ENCODE measurements around the gene SKA2. TPM values are rescaled to one million over a fixed set of nuclear protein-coding genes. Genes with fewer than 3 reads are reported as not detected.
"Not testable (repeated sequence)": the region's sequence is repeated elsewhere in the genome, so short reads cannot be mapped to it uniquely, and the experiment has no call there.

SKA2 gene, protein sequence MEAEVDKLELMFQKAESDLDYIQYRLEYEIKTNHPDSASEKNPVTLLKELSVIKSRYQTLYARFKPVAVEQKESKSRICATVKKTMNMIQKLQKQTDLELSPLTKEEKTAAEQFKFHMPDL
- 34.0 TPM for total RNA-seq

DNA sequence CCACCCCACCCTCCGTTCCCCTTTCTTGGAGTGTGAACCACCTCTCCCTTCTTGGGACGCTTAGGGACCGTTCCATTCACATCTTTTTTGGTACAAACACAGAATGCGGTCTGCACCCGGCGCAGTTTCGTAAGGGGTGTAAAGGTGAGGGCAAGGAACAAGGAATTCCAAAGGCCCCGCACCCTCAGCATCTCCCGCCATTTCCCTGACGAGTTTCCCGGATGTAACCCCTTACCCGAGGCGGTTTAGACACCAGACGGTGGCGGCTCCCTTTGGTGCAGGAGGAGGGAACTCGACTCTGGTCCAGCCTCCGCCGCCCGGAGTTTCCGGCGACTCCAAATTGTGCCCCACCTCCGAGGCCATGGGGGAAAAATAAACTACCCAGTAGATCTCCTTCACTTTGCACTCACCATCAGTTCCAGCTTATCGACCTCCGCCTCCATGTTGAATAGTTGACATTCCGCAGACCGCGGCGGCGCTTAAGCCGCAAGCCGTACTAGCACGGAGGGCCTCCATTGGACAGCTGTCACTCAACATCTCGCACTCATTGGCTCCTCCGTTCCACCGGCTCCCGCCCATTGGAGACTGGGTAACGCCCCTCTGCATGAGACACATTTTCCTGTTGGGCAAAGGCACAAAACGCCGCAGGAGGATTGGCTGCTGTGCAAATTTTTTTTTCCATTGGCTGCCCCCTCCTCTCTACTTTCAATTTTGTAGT lies at the start of gene SKA2:
Gene SKA2 (minus strand): TSS at position 466 of the 718 bp plus-strand sequence. CDS start 23 bp downstream, at position 443.
- ATAC-seq (peak; percentile 98), DNase-seq (ENCODE audit: low spot score) (peak; percentile 97)
- intact Hi-C loops (cut with DNase I), result no loop called here

DNA sequence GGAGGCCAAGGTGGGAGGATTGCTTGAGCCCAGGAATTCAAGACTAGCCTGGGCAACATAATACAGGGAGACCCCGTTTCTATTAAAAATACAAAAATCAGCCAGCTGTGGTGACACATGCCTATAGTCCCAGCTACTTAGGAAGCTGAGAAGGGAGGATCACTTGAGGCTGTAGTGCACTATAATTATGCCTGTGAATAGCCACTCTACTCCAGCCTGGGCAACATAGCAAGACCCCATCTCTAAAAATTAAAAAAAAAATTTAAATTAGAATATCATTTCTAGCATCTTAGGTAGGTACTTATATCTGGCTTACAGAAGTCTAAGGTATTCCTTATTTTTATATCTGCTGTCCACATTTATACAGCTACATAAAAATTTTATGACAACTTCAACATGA lies 47.3 kb upstream of the SKA2 start:
- no peak for ATAC-seq
- intact Hi-C loops (cut with DNase I), result no loop called here
- DNase-seq (ENCODE audit: low spot score), result no peak

DNA sequence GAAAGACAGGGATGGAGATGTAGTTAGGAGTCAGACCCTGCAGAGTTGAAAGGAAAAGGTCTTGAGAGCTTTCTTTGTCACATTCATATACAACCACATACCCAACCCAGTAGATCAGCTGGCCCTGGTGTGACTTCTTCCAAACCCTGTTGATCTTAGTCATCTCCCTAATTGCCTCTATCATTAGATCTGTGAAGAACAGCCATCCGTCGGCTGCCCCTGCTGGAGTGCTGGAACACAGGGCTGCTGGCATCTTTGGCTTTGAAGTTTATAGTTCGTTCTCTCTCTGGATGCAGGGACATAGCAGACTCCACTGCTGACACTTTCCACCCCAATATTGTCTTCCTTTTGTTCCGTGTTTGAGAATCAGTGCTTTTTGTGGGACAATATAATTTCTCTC lies 44.4 kb upstream of the SKA2 start:
- intact Hi-C loops (cut with DNase I), result no loop called here
- ATAC-seq (no peak), DNase-seq (ENCODE audit: low spot score) (no peak)

DNA sequence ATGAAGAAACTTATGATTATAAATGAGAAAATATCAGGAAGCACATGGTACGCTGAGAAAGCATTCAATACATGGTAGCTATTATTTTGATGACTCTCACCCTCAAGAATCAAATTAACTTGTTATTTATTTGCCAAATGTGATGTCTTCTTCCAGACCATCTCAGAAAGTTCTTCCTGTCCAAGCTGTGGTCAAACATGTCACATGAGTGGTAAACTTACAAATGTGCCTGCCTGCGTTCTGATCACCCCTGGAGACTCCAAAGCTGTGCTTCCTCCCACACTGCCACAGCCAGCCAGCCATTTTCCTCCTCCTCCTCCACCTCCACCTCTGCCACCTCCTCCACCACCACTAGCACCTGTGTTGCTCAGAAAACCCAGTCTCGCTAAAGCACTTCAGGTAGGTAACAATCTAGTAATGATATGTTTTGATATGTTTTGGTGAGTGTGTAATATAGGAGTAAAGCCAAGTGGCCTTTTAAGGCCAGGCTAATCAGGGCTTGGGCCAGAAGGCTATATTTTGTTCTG lies 38.4 kb upstream of the SKA2 start:
- intact Hi-C loops (cut with DNase I), result no loop called here
- DNase-seq (ENCODE audit: low spot score) (no peak), ATAC-seq (no peak)

DNA sequence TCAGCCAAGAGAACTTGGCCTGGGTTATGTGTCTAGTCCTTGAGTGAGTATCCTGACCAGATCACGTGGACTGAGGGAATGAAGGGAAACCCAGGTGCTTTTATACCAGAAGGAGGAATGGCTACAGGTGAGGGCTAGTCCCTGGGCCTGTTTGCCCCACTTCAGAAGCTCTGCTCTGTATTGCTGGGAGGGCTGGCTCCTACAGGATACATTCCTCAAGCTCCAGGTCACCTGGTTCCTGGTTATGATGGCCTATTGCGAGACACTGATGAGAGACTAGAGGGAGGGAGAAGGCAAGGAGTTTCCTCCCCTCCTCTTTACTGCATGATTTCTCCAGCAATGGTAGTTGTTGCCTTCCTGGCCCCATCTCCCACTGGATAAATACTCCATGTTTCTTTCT lies 35.8 kb upstream of the SKA2 start:
- intact Hi-C loops (cut with DNase I), result no loop called here
- no peak for DNase-seq (ENCODE audit: low spot score)
- no peak for ATAC-seq

DNA sequence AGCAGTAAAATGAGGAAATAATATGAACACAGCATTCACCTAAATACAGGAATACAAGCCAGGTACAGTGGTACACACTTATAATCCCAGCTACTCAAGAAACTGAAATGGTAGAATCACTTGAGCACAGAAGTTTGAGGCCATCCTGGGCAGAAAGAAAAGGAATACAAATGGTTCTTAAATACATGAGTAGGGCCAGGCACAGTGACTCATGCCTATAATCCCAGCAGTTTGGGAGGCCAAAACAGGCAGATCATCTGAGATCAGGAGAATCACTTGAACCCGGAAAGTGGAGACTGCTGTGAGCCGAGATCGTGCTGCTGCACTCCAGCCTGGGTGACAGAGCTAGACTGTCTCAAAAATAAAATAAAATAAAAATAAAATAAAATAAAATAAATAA lies 31.9 kb upstream of the SKA2 start:
- DNase-seq (ENCODE audit: low spot score), result no peak

DNA sequence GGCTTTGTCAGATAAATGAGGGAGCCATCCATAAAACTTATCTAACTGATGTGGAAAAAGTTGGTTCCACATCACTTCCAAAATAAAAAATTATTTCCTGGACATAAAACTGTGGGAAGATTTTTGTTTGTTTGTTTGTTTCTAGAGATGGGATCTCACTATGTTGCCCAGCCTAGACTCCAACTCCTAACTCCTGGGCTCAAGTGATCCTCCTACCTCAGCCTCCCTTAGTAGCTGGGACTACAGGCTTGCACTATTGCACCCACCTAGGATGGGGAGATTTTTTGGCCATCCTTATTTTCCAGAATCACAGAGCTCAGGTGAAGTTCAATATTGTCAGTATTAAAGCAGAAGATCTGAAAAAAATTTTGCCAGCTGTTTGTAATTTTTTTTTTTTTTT lies 31.0 kb upstream of the SKA2 start:
- intact Hi-C loops (cut with DNase I), result no loop called here
- ATAC-seq (no peak), DNase-seq (ENCODE audit: low spot score) (no peak)

More for the DNA sequence above, 31.9 kb upstream of the SKA2 start:
- intact Hi-C loops (cut with DNase I), result no loop called here
- no peak for ATAC-seq

DNA sequence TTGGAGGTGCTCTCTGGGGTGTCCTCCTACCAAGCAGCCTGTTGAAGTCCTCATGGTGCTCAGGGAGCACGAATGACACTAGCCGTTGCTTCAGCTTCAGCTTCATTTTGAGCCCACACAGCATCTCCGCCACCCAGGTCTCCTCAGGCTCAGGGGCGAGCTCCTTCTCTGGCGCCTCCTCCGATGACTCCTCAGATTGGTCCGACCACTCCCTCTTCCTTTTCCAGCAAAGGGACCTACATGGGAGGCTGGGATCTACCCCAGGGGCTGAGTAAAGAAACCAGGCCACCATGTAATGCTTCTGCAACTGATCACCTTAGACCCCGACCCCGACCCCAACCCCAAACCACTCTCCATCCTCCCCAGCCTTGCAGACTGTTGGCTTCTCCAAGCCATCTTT lies 26.5 kb upstream of the SKA2 start:
- DNase-seq (ENCODE audit: low spot score), result no peak
- ATAC-seq, result no peak
- intact Hi-C loops (cut with DNase I), result no loop called here

DNA sequence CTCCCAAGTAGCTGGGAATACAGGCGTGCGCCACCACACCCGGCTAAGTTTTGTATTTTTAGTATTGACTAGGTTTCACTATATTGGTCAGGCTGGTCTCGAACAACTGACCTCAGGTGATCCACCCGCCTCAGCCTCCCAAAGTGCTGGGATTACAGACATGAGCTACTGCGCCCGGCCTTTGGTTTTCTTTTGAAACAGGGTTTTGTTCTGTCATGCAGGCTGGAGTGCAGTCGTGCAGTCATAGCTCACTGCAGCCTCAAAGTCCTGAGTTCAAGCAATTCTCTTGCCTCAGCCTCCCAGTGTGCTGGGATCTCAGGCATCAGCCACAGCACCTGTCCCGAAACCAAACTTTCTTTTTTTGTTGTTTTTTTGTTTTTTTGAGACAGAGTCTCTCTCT lies 25.6 kb upstream of the SKA2 start:
- no peak for ATAC-seq
- DNase-seq (ENCODE audit: low spot score), result no peak
- intact Hi-C loops (cut with DNase I), result no loop called here

DNA sequence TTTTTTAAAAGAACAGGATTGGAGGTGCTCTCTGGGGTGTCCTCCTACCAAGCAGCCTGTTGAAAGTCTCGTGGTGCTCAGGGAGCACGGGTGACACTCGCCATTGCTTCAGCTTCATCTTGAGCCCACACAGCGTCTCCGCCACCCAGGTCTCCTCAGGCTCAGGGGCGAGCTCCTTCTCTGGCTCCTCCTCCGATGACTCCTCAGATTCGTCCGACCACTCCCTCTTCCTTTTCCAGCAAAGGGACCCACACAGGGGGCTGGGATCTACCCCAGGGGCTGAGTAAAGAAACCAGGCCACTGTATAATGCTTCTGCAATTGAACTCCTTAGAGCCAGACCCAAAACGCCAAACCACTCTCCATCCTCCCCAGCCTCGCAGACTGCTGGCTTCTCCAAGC lies 24.6 kb upstream of the SKA2 start:
- DNase-seq (ENCODE audit: low spot score); intact Hi-C loops (cut with DNase I); ATAC-seq: not testable (repeated sequence)

DNA sequence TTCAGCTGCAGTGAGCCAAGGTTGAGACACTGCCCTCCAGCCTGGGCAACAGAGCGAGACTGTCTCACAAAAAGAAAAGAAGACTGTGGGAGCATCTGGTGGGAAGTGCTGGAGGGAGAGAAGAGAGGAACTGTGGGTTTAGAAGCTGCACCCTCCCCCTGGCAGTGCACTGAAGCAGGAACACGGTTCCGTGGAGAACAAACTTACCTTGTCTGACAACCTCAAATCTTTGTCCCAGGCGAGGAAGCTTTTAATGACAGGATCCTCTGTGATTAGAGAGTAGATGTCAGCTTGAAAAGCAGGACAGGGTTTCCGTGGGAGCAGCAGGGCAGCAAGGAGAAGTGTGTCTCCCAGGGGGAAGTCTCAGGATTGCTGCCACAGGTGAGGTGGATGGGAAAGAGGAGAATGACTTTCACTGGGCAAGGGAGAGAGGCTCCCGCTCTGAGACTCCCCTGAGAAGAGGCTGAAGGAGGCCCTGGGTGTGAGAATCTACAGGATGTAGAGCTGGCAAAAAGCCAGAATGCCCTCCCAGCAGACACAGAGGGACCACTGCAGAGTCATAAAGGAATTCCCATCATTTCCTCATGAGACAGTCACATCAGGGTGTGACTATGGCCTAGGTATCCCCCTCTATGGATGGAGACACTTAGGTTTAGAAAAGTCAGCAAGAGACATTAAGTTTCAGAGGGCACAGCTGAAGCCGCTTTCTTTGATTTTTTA lies 23.4 kb upstream of the SKA2 start:
- intact Hi-C loops (cut with DNase I), result no loop called here
- ATAC-seq, result no peak

DNA sequence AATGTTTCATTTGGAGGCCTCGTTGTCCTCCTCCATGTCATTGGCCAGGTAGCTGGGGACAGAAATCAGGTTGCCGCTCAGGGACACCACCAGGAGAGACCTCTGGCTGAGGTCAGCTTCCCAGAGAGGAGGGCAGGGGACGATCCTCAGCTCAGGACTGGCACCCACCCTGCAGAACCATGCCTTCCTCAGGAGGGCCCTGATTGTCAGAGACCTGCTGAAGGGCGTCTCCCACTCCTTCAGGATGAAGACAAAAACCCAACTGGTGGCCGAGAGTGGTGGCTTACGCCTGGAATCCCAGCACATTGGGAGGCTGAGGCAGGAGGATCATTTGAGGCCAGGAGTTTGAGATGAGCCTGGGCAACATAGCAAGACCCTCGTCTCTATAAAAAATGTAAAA lies 20.1 kb upstream of the SKA2 start:
- DNase-seq (ENCODE audit: low spot score) (no peak), ATAC-seq (no peak)
- intact Hi-C loops (cut with DNase I), result no loop called here

More for the DNA sequence above, 23.4 kb upstream of the SKA2 start:
- DNase-seq (ENCODE audit: low spot score), result no peak

DNA sequence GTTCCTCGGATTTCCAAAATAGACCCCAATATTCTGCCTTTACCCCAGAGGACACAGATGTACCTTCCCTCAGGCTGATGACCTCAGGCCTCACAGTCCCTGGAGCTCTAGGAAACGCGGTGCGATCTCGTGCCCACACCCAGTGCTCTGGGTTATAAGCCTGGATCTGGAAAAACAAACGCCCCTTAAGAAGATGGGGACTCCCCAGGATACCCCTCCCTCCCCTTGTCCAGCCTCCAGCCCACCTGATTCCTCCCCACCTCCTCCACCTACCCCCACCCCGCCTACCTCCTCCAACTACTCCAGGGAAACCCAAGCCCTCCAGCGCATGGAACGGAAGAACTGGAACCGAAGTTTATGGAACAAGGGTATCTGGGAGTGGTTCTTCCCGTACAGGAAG lies 19.7 kb upstream of the SKA2 start:
- DNase-seq (ENCODE audit: low spot score) (no peak), ATAC-seq (no peak)
- intact Hi-C loops (cut with DNase I), result no loop called here

DNA sequence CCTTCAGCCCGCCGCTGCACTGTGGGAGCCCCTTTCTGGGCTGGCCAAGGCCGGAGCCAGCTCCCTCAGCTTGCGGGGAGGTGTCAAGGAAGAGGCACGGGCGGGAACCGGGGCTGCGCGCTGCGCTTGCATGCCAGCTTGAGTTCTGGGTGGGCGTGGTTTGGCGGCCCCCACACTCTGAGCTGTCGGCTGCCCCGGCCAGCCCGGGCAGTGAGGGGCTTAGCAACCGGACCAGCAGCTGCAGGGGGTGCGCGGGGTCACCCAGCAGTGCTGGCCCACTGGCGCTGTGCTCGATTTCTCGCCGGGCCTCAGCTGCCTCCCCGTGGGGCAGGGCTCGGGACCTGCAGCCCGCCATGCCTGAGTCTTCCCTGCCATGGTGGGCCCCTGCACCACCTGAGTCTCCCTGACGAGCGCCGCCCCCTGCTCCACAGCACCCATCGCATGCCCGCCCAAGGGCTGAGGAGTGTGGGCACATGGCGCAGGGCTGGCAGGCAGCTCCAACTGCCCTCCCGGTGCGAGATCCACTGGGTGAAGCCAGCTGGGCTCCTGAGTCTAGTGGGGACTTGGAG lies 17.5 kb upstream of the SKA2 start:
- ATAC-seq (no peak), DNase-seq (ENCODE audit: low spot score) (no peak)
- intact Hi-C loops (cut with DNase I), result no loop called here

DNA sequence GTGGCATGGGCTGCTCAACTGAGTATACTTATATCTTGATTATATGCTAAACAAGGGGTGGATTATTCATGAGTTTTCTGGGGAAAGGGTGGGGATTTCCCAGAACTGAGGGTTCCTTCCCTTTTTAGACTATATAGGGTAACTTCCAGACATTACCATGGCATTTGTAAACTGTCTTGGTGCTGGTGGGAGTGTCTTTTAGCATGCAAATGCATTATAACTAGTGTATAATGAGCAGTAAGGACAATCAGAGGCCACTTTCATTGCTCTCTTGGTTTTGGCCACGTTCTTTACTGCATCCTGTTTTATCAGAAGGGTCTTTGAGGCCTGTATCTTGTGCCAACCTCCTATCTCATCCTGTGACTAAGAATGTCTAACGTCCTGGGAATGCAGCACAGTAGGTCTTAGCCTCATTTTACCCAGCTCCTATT lies 12.6 kb upstream of the SKA2 start:
- intact Hi-C loops (cut with DNase I), result no loop called here
- ATAC-seq, result no peak
- no peak for DNase-seq (ENCODE audit: low spot score)

DNA sequence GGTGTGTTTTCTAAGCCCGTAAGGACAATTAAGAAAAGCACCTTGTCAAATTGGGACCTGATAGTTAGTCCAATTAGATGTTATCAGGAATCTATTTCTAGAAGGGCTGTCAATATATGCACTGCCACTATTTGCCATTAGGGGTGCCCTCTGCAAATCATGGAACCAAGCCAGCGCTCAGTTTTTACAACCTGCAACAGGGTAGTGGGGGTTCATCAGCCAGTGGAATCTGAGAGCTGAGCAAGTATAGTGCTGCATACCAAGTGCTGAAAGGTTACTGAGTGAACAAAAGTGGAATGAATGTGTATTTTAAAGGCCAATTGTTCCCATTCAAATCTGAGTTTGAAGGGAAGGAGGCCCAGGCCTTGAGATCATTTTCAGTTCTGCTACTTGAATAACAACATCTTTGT lies 11.0 kb upstream of the SKA2 start:
- DNase-seq (ENCODE audit: low spot score) (no peak), ATAC-seq (no peak)
- intact Hi-C loops (cut with DNase I), result no loop called here

DNA sequence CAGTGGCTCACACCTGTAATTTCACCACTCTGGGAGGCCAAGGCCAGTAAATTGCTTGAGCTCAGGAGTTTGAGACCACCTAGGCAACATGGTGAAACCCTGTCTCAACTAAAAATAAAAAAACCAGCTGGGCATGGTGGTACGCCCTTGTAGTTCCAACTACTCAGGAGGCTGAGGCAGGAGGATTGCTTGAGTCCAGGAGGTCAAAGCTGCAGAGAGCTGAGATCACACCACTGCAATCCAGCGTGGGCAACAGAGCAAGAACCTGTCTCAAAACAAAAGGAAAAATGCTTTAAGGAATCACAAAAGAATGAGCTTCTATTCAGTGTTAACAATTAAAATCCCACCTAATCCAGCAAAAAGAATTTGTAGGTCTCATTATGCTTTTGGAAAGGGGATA lies 6.5 kb upstream of the SKA2 start:
- ATAC-seq (no peak), DNase-seq (ENCODE audit: low spot score) (peak; percentile 18)
- intact Hi-C loops (cut with DNase I), result no loop called here

DNA sequence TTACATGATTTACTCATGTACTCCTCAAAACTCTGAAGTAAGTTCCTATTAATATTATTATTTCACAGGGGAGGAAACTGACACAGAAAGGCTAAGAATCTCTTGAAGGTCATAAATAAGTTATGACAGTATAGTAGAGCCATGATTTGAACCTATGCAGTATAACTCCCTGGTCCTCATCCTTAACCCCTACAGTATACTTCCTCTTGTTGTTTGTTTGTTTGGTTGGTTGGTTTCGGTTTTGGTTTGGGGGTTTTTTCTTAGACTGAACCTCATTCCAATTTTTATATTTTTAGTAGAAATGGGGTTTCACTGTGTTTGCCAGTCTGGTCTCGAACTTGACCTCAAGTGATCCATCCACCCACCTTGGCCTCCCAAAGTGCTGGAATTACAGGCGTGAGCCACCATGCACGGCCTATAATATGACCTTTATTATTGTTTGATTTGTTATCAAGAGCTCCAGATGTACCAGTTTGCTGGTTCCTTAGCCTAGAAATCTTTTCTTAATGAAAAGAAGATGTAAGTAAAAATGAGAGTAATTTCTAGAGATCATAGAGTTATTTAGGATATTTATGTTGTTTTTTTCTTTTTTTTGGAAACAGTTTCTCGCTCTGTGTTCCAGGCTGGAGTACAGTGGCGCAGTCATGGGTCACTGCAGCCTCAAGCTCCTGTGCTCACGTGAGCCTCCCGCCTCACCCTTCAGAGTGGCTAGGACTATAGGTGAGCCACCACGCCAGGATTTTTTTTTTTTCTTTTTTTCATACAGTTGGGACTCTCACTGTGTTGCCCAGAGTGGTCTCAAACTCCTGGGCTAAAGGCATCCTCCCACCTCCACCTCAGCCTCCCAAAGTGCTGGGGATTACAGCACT lies 5.4 kb upstream of the SKA2 start:
- ATAC-seq, result no peak
- intact Hi-C loops (cut with DNase I), result no loop called here
- DNase-seq (ENCODE audit: low spot score), result peak; percentile 26

Measured in sciatic nerve (tissue), 2 donors.